NCI-H748 (cell line): Measurements from ENCODE around the gene KLHL29.

ENCODE experiments used
- DNase-seq: peaks from one replicate; lab custom pipeline; 2025; ENCODE audit not compliant: unreplicated experiment; lab: John Stamatoyannopoulos, UW

KLHL29 gene

DNA sequence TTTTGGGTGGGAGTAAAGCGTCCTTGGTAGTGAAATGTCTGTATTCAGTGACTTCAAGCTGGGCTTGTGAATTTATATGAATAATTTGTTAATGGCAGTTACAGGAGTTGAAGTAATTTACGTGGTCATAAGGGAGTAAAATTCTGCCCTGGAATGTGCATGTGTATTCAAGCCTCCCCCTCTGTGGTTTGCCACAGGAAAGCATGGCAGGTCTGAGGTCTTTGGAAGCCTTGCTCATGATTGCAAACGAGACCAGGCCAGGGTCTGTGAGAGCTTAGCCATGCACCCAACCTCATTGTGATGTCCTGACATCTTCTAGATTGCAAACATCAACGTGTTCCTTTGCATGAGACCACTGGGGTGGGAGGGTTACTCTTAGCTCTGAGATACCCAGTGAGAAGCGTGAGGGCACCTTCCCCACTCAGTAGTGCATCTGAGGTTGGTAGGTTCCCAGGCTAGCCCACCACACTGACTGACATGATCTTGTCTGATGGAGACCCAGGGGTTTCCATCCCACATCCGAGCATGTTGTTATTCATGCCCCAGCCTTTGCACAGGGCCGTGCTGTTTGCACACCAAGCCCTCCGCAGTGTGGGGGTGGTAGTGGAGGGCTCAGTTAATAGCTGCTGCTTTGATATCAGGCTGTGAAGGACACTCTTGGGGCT lies 216.5 kb downstream of the KLHL29 start:
- no peak for DNase-seq

DNA sequence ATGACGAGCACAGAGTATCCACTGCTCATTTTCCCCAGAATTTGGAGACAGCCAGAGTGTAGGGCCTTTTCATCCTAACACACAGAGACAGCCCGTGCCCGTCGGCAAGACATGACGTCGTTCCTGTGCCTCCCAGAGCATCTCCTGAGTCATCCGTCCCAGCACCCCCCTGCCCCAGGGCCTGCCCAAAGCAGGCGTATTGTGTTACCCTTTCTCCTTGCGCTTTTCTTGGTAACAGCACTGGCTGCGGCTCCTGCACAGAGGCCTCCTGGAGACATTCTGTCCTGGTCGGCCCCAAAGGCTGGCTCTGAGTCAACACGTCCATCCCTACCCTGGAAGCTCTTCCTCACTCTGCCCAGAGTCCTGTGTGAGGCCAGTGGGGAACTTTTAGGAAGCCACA lies 217.1 kb downstream of the KLHL29 start:
- no peak for DNase-seq

DNA sequence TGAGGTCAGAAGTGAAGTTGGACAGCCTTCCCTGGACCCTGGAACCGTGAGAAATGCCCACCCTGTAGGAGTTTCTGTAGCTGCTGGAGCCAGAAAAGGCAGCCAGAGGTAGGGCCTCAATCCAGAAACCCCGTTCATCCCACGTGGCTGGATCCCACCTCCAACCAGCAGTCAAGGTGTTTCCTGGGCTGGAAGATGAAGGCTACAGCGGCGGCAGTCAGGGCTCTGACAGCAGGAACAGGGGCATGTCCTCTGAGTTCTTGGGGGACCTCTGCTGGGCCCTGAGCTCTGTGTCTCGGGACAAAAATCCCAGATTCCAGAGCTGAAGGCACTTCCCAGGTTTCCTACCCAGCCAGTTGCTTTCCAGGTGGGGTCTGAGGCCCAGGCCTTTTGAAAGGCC lies 218.2 kb downstream of the KLHL29 start:
- no peak for DNase-seq

DNA sequence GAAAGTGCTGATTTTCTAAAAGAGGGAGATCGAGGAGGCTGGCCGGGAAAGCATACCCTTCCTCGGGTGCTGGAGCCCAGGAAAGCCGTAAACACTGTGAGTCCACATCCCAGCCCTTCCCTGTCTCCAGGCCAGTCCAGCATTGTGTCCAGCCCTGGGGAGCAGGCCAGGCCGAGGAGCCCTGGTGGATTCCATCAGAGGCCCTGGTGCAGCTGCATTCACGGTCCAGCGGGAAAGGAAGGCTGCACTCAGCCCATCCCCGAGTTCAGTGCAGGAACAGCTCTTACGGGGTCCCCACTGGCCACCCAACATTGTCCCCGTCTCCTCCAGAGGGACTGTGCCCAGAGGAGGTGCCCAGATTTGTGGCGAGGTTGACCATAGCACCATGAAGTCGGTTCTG lies 218.6 kb downstream of the KLHL29 start:
- no peak for DNase-seq

DNA sequence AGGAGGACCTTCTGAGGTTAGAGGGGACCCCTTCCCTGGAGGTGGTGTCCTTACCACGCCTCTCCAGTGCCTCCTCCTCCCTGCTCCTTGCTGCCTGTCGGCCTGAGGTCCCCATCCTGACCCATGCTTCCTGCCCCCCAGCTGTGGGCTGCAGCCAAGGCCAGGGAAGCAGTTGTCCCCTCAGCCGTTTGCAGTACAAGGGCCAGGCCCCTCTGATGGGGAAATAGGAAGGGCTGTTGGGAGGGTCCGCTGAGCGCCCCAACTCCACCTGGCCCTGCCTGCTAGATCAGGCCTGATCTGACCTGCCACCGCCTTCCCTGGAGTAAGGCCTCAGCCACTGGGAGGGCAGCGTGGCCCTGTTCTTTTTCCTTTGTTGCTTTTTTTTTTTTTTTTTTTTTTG lies 219.8 kb downstream of the KLHL29 start:
- DNase-seq = no peak

DNA sequence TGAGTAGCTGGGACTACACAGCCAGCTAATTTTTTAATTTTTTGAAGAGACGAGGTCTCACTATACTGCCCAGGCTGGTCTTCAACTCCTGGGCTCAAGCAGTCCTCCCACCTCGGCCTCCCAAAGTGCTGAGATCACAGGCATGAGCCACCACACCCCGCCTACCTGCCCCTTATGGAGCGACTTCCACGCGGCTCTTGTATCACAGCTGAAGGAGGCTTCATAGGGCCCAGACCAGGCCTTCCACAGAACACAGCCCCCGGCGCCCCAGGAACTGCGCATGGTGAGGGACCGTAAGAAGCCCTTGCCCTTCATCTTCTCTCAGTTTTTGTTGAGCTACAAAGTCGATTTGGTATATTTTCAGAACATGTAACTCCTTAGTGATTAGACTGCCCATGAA lies 220.3 kb downstream of the KLHL29 start:
- no peak for DNase-seq

DNA sequence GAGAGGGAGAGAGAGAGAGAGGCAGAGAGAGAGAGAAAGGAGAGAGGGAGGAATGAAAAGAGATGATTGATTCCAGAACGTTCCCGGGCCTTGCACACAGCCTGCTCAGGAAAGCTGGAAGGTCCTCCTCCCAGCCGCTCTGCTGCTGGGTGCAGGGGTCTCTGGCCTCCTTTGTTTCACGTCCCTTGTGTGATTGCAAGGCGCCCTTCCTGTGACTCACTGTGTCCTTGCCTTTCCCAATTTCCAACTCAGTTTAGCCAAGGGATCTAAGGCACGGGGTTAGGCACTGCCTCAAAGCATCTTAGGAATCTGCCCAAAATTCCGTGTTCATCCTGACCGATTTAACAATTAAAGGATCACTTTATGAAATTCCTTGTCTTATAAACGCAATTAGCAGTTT lies 221.2 kb downstream of the KLHL29 start:
- no peak for DNase-seq

DNA sequence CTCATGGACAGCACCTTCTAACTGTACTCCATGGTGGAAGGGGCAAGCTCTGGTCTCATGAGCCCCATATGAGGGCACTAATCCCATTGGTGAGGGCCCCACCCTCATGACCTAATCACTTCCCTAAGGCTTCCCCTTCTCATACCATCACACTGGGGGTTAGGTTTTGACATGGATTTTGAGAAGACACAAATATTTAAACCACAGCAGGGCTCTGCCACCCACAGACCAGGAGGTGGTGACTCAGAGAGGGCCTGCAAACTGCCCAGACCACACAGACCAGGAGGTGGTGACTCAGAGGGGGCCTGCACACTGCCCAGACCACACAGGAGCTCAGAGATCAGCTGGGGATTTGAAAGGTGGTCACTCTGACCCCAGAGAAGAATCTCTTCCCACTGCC lies 222.0 kb downstream of the KLHL29 start:
- DNase-seq = no peak

DNA sequence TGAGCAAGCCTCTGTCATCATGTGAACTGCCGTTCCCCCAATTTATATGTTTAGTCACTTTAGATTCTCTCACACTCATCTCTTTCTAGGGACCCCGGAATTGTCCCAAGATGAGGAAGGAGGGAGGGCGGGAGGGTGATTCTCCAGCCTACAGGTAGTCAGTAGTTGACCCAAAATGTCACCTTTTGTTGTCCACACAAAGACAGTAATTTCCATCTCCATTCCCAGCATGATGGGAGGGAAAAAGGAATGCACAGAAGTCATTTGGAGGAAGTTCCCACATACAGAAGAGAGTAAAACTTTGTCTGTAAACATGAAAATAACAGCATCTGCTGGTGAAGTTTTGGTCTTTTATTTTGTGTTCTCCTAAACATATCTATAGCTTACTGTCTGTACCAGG lies 222.9 kb downstream of the KLHL29 start:
- no peak for DNase-seq

DNA sequence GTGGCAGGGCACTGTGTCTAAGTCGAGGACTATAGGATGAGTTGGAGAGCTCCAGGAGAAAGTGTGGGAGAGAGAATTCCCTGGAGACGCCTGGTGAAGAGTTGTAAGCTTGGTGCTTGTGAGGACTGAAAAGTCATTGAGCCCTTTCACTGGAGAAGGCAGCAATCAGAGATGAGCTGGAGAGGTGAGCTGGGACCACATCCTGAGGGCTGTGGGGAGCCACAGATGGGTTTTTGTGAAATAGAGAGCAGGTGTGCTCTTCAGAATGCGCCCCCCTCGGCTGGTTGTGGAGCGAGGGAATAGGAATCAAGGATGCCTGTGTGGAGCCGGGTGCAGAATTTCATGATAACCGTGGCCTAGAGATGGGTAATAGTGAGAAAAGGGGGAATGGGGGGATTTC lies 224.3 kb downstream of the KLHL29 start:
- DNase-seq = no peak

DNA sequence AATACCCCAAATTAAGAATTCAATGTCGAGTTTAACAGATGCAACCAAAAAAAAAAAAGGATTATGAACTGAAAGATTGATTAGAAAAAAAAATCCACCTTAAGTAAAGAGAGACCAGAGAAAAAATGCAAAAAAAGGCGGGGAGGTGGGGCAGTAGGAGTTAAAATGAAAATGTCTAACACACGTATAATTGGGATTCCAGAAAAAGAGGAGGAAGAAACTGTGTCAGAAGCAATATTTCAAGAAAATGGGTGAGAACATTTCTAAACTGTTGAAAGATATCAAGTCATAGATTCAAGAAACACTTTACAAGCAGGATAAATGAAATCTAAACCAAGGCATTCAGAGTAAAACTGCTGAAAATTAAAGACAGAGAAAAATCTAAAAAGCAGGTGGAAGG lies 226.9 kb downstream of the KLHL29 start:
- DNase-seq = no peak

DNA sequence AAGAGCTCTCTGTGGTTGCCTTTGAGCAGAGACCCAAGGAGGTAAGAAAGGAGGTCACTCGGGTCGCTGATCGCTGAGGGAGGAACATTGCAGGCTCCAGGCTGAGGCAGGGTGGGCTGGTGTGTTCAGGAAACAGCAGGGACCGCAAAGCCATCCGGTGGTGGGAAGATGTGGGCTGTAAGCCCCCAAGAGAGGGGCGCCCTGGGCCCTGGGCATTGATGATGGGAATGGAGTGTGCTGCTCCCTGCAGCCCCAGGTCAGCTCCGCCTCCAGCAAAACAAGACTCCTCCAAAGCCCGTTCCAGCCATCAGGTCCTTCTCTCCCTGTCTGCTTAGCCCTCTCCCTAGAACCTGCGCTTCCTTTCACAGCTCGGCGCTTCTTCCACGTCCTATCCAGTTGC lies 229.7 kb downstream of the KLHL29 start:
- DNase-seq = no peak

DNA sequence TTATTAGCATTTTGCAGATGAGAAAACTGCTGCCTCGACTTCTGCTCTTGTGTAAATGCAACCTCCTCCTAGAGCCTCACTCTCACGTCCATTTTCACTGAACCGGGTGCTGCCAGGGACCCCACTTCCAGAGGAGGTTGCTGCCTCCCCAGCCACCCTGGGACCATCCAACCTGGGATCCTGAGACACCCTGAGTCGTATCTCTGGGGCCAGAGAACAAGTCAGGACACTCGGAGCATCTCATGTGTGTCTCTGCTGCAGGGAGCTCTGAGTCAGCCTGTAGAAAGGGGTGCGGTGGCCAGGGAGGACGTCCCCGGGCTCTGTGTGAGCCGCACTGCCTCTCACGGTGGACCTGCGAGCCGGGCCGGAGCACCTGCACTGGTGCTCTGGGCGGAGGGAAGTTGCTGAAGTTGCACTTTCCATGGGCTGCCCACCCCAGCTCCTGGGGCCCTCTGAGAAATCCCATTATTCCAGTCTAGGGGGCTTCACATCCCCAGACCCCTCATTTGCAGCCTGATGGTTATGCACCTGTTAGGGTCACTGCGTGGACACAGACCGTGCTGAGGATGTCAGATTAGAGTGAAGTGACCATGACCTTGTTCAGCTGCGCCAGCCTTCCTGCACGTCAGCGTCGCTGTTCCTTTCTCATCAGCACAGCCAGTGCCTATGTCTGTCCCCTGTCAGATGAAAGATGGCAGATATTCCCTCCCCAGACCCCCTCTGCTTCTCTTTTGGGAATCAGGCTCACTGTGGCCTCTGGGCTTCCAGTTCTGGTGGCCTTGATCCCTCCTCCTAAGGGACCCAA lies 230.4 kb downstream of the KLHL29 start:
- DNase-seq = no peak

DNA sequence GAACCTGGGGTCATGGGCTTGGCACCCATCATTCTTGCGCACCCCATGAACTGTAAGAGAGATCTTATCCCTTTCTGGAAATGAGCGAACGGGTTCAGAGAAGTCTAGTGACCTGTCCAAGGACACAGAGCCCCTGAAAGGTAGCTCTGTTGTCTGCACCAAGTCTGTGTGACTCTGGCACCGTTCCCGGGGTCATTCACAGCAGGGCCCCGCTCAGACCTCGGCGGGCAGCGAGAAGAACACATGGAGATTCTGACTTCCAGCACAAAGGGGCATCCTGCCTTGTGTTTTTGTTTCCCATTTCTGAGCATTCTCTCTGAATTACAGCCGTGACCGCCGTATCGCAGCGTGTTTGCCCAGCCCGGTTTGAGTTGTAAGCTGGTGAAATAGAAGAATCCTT lies 231.7 kb downstream of the KLHL29 start:
- DNase-seq = peak; percentile 56

DNA sequence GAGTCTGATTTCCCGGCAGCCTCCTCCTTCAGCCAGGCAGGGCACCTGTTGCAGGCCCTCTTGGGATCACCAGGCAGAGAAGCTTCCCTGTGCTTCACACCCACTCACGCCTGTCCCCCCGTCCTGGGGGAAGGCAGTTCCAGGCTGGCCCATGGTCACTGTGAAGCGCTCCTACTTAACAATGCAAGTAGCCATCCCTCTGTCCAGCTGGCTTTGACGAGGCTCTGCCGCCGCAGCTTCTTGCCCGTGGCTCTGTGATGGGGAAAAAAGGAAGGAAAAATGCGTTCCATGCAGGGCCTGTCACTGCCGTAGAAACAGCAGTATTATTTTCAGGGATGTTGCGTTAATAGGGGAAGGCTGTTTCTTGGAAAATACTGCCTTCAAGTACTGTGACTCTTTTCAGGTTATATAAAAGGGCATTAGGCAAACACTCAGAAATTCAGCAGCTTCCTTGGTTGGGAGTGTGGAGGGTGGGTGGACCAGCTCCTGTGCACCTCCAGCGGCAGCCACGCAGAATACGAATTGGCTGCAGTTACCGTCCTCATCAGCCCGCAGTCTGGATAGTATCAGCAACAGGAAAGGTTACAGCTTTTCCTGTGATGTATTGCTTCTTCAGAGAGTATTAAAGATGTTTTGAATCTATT lies 232.3 kb downstream of the KLHL29 start:
- no peak for DNase-seq

DNA sequence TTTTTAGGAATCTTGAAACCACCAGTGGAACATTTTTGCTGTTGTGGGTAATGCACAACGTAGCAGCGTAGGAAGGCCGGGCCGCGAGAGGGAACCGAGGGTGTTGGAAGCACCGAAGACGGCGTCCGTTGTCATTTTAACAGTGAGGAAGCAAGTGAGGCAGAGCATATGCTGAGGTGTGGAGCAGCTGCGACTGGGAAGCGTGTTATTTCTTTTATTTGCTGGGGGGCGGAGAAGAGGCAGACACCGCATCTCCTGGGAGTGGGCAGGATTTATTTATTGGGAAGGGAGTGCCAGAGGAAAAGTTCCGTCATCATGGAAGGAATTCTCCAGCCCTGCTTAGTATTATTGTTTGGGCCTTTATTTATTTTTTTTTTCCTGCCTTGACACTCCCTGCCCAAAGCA lies 232.8 kb downstream of the KLHL29 start:
- no peak for DNase-seq

DNA sequence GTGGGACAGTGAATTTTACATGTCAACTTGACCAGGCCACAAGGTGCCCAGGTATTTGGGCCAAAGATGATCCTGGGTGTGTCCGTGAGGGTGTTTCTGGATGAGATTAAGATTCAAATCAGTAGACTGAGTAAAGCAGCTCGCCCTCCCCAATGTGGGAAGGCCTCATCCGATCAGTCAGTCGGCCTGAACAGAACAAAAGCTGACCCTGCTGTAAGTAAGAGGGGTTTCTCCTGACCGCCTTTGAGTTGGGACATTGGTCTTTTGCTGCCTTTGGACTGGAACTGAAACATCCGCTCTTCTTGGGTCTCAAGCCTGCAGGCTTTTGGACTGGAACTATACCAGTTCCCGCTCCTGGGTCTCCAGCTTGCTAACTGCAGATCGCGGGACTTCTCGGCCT lies 233.3 kb downstream of the KLHL29 start:
- no peak for DNase-seq

DNA sequence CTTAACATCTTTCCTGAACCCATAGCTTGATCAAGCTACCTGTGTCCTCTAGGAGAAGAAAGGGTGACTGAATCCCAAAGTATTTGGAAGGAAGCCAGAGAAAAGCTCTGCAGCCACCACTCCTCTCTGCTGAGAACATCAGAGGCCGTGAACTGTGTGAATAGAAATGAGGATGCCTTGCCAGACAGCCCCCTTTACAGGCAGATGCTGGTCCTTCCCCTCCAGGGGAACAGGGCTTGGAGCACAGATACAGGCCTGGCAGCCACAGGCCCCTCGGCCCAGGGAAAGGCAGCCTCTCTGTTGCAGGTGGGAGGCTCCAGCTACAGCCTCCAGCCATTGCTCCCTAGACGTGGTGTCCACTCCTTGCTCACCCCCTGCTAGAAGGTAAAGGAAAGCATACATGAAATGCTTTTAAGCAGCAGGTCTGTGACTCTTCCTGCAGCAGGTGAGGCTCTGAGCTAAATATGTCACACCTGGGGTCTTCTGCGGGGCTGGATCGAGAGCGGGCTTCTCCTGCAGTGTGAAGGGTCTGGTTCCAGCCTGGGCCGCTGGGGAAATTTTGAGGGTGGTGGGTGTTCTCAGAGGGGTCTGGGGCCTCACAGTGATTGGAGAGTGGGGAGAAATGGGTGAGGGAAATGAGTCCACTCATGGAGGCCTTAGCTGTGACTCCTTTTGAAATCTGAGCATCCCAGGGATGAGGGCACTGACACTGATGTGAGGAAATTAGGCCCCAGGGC lies 234.0 kb downstream of the KLHL29 start:
- no peak for DNase-seq

DNA sequence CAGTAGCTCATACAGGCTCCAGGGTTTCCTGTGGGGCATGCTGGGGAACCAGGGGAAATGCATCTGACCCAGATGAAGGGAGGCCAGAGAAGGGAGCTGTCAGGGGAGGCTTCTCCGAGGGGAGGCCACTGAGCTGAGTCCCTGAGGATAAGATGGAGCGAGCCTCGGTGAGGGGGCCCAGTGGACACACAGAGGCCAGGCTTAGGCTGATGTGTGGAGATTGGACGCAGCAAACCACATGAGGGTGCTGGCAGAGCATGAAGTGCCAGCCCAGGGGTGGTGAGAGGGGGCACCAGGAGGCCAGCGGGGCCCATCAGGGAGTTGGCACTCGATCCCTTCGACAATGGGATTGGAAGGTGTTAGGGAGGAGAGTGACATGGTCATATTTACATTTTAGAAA lies 235.0 kb downstream of the KLHL29 start:
- no peak for DNase-seq

DNA sequence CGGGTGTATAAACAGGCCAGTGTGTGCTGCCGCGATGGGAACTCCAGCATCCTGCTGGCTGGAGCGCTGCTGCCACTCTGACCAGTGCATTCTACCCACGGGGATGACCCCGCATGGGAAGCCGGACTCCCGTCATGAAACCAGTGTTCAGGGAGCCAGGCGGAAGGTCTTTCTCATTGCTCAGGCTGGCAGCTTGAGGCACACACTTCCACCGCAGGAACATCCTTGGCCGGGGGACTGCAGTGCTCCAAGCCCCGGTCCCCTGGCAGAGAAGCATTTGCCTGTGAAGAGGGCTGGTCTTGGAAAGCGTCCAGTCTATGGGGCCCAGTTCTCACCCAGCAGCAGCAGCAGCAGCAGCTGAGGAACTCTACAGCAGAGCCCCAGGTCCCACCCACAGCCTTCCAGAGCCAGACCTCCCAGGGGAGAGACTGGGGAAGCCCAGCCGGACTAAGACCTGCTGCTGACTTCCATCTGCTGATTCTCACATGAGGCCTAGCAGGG lies 235.9 kb downstream of the KLHL29 start:
- DNase-seq = no peak

DNA sequence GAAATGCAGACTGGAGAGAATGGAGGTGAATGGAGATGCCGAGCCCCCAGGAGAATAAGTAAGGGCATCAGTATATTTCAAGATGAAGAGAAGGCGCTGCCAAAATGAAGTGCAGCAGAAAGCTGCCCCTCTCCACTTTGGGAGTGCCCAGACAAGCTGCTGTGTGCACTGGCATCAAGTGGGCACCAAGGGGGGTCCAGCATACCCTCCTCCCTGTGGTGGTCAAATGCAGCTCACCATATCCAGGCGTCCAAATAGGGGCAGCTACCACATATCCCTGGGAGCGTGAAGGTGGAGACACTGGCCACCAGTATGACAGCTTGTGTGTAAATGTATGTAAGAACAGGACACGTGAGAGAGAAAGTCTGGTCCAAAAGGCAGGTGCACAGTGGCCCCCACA lies 236.6 kb downstream of the KLHL29 start:
- no peak for DNase-seq
